Spleen (tissue), 7 donors: ENCODE measurements around the gene DUSP16.

Experiments used
- POLR2A ChIP-seq, 3 donors: fragments of 450-650 bp; IDR thresholded peaks; one replicate each; pipeline ENCODE4 v1.5.1; 2017; ENCODE audit warnings: antibody characterized with exemption in 3 of 3, mild to moderate bottlenecking in 1 of 3
- POLR2AphosphoS5 ChIP-seq, 3 donors: sonication (generic); formaldehyde crosslinking; IDR thresholded peaks; one replicate each; pipeline ENCODE4 v1.5.1; 2017; ENCODE audit warnings: antibody characterized with exemption in 3 of 3
- TF ChIP-seq, protein P1 (sequence below), 11 experiments: fragments of 200-600 bp in 7 of 11; fragments of 450-650 bp in 4 of 11; sonication (generic) in 4 of 11; IDR thresholded peaks in 8 of 11; conservative IDR thresholded peaks in 3 of 11; 1 replicate in 7 of 11; 2 replicates in 4 of 11; pipeline versions ENCODE4 v1.4.0 to v1.8.0; 2016 to 2021; ENCODE audit warnings: antibody characterized with exemption in 11 of 11, inconsistent platforms in 4 of 11, mild to moderate bottlenecking in 1 of 11
- donor health status: DM: no; HTN: no; CAD: no; lungs with moderate emphysema.
- donor health status: DM: no; HTN: no; CAD: no.
- donor health status: DM: no; HTN: no; CAD: no.

DNA sequence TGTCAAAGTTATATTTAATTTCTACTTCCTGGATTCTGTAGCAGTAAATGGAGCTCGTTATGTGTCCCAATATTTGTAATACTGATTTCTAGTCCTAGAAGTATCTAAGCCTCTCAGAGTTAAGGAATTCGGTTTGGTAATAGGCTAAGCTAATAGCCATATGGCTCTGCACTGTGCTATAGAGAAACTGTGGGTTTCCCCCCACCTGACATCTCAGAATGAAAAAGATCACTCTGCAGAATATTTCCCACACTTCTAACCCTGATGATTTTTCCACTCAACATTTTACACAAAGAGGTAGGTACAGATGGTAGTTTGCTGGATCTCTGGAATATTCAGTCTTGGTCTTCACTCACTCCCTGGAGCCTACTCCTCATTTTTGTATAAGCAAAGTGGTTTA, 134.6 kb downstream of the DUSP16 start:
- TF ChIP-seq, protein P1, sequence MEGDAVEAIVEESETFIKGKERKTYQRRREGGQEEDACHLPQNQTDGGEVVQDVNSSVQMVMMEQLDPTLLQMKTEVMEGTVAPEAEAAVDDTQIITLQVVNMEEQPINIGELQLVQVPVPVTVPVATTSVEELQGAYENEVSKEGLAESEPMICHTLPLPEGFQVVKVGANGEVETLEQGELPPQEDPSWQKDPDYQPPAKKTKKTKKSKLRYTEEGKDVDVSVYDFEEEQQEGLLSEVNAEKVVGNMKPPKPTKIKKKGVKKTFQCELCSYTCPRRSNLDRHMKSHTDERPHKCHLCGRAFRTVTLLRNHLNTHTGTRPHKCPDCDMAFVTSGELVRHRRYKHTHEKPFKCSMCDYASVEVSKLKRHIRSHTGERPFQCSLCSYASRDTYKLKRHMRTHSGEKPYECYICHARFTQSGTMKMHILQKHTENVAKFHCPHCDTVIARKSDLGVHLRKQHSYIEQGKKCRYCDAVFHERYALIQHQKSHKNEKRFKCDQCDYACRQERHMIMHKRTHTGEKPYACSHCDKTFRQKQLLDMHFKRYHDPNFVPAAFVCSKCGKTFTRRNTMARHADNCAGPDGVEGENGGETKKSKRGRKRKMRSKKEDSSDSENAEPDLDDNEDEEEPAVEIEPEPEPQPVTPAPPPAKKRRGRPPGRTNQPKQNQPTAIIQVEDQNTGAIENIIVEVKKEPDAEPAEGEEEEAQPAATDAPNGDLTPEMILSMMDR (IDR thresholded peaks at IDR 0.05 in 8 of 11, conservative IDR thresholded peaks at IDR 0.05 in 3 of 11): no peak
- no peak for TF ChIP-seq POLR2AphosphoS5 (IDR thresholded peaks at IDR 0.05)
- no peak for TF ChIP-seq POLR2A (IDR thresholded peaks at IDR 0.05)
